HepG2 (cell line): ENCODE measurements around the gene OSBPL2. TPM values are rescaled to one million over a fixed set of nuclear protein-coding genes. Genes with fewer than 3 reads are reported as not detected.

Source experiments
- GTF3A ChIP-seq: sonication (generic); formaldehyde crosslinking; conservative IDR thresholded peaks from 2 replicates; pipeline ENCODE4 v1.4.0; 2020; ENCODE audit warnings: mild to moderate bottlenecking, missing genetic modification reagents
- KLF6 ChIP-seq: IDR thresholded peaks from 2 replicates; pipeline ENCODE4 v1.8.0; 2016; ENCODE audit warnings: missing biosample characterization, missing genetic modification reagents
- MAFF ChIP-seq: IDR thresholded peaks from 2 replicates; pipeline ENCODE4 v1.6.1; 2011; ENCODE audit warnings: low read depth, low read length, improper control_type of control experiment
- PITX1 ChIP-seq: sonication (generic); formaldehyde crosslinking; IDR thresholded peaks from 2 replicates; pipeline ENCODE4 v1.5.1; 2020; ENCODE audit warnings: mild to moderate bottlenecking, missing genetic modification reagents
- POLR2A ChIP-seq, 2 experiments: IDR thresholded peaks; 2 replicates each; pipeline ENCODE4 v1.6.1; 2011; ENCODE audit warnings: low read depth in 2 of 2, low read length in 2 of 2, mild to moderate bottlenecking in 1 of 2, moderate library complexity in 1 of 2; ENCODE audit not compliant: insufficient read depth in 1 of 2
- SP2 ChIP-seq: sonication (generic); formaldehyde crosslinking; IDR thresholded peaks from 2 replicates; pipeline ENCODE4 v1.5.1; 2020; ENCODE audit warnings: mild to moderate bottlenecking, missing genetic modification reagents
- SRSF9 ChIP-seq: fragments of 200-400 bp; formaldehyde crosslinking; IDR thresholded peaks from 2 replicates; pipeline ENCODE4 v1.6.1; 2018; ENCODE audit warnings: borderline replicate concordance, mild to moderate bottlenecking, low read depth, low read length; ENCODE audit not compliant: insufficient read depth, poor library complexity, severe bottlenecking
- TMF1 ChIP-seq: sonication (generic); formaldehyde crosslinking; IDR thresholded peaks from 2 replicates; pipeline ENCODE4 v1.8.1; 2022; ENCODE audit warnings: low read depth, missing genetic modification reagents
- YEATS4 ChIP-seq: sonication (generic); formaldehyde crosslinking; IDR thresholded peaks from 2 replicates; pipeline ENCODE4 v1.4.0; 2020; ENCODE audit warnings: missing genetic modification reagents, borderline replicate concordance
- ZFP1 ChIP-seq: IDR thresholded peaks from 2 replicates; pipeline ENCODE4 v1.6.1; 2016
- ZNF121 ChIP-seq: sonication (generic); formaldehyde crosslinking; IDR thresholded peaks from 2 replicates; pipeline ENCODE4 v1.5.0; 2020; ENCODE audit warnings: mild to moderate bottlenecking, missing genetic modification reagents
- ZNF230 ChIP-seq: sonication (generic); formaldehyde crosslinking; IDR thresholded peaks from 2 replicates; pipeline ENCODE4 v1.4.0; 2020; ENCODE audit warnings: mild to moderate bottlenecking, missing genetic modification reagents
- ZNF274 ChIP-seq: sonication (generic); formaldehyde crosslinking; IDR thresholded peaks from 2 replicates; pipeline ENCODE4 v1.5.1; 2020; ENCODE audit warnings: mild to moderate bottlenecking, missing genetic modification reagents
- ZNF30 ChIP-seq: sonication (generic); formaldehyde crosslinking; IDR thresholded peaks from 2 replicates; pipeline ENCODE4 v1.5.0; 2020; ENCODE audit warnings: mild to moderate bottlenecking, missing genetic modification reagents
- ZNF451 ChIP-seq: sonication (generic); formaldehyde crosslinking; IDR thresholded peaks from 2 replicates; pipeline ENCODE4 v1.5.0; 2020; ENCODE audit warnings: mild to moderate bottlenecking, missing genetic modification reagents
- ZNF557 ChIP-seq: sonication (generic); formaldehyde crosslinking; IDR thresholded peaks from 2 replicates; pipeline ENCODE4 v1.4.0; 2020; ENCODE audit warnings: missing genetic modification reagents
- ZNF737 ChIP-seq: sonication (generic); formaldehyde crosslinking; IDR thresholded peaks from 2 replicates; pipeline ENCODE4 v1.5.0; 2020; ENCODE audit warnings: missing genetic modification reagents, mild to moderate bottlenecking, borderline replicate concordance
- polyA plus RNA-seq, 8 experiments: library from polyadenylated mRNA; depleted of rRNA in 3 of 8; stranded (reverse) in 7 of 8; unstranded in 1 of 8; fragments of >200 nt; fragmentation: Illumina TruSeq in 4 of 8; extraction: Trizol in 4 of 8; gene quantifications; 2 replicates each; pipeline versions ENCODE4 v1.2.1 to v1.2.3, GENCODE V29; 2011 to 2016; ENCODE audit warnings: low read depth in 4 of 8, missing spikeins in 1 of 8, mixed read lengths in 1 of 8; ENCODE audit not compliant: insufficient read depth in 1 of 8
- total RNA-seq, 5 experiments: library from RNA; depleted of rRNA; stranded (reverse); fragments of >200 nt; fragmentation: Illumina TruSeq; extraction: Trizol; gene quantifications; 2 replicates each; pipeline ENCODE4 v1.2.3, GENCODE V29; 2016; ENCODE audit warnings: low read depth in 1 of 5
- TF ChIP-seq, protein P1 (sequence below): sonication (generic); formaldehyde crosslinking; IDR thresholded peaks from 2 replicates; pipeline ENCODE4 v1.4.0; 2020; ENCODE audit warnings: missing genetic modification reagents, borderline replicate concordance
- TF ChIP-seq, protein P2 (sequence below): IDR thresholded peaks from 2 replicates; pipeline ENCODE4 v1.4.0; 2020; ENCODE audit warnings: mild to moderate bottlenecking, missing genetic modification reagents
- TF ChIP-seq, protein P3 (sequence below): sonication (generic); formaldehyde crosslinking; IDR thresholded peaks from 2 replicates; pipeline ENCODE4 v1.4.0; 2020; ENCODE audit warnings: missing genetic modification reagents, borderline replicate concordance
- TF ChIP-seq, protein P4 (sequence below): sonication (generic); formaldehyde crosslinking; IDR thresholded peaks from 2 replicates; pipeline ENCODE4 v1.5.0; 2020; ENCODE audit warnings: mild to moderate bottlenecking, missing genetic modification reagents, borderline replicate concordance

Gene OSBPL2
- total and polyA plus RNA-seq, 2 of the 13 experiments (the other 11 are each of a cell fraction or from before 2014, with no cell fraction given): 18.5 to 37.4 TPM

DNA sequence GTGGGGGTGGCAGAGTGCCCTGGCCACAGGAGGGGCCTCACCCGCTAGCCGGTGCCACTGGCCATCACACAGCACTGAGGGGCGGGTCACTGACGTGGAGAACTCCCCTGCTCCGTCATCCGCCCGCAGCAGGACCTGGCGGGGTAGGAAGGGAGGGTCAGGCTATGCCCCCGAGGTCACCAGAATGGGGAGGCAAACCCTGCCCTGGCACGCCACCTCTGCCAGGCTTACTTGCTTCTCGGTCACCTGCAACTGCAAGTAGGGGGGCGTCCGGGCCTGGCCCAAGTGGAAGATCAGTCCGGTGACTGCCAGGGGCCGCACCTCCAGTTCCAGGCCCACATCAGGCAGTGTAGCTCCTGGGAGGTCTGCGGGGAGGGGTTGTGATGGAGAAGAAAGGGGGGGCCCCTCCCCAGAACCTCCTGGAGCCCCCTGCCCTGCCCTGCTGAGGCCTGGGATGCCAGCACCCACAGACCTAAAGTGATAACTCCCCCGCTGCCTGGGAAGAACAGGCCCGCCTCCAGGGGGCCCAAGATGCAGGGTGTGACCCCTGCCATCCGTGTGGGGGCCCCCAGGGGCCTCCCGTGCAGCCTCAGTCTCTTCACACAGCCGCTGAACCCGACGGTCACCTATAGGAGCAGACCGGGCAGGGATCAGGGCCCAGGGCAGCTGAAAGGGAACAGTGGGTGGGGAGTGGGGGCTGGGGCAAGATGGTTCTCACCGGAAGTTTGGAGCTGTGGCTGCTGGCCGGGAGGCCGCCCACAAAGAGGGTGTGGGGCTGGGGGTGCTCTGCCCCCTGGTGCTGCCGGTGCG lies 71.8 kb downstream of the OSBPL2 start (continued):
- no peak for TF ChIP-seq KLF6 (CRISPR knock-in tag)
- no peak for TF ChIP-seq ZNF121 (CRISPR knock-in tag)
- no peak for TF ChIP-seq SP2 (CRISPR knock-in tag)
- no peak; a peak in 1 of 4 replicates for TF ChIP-seq POLR2A (IDR thresholded peaks at IDR 0.05; ENCODE audit: insufficient read depth in 1 of 2, low read depth in 2 of 2, low read length in 2 of 2)
- TF ChIP-seq, protein P1, sequence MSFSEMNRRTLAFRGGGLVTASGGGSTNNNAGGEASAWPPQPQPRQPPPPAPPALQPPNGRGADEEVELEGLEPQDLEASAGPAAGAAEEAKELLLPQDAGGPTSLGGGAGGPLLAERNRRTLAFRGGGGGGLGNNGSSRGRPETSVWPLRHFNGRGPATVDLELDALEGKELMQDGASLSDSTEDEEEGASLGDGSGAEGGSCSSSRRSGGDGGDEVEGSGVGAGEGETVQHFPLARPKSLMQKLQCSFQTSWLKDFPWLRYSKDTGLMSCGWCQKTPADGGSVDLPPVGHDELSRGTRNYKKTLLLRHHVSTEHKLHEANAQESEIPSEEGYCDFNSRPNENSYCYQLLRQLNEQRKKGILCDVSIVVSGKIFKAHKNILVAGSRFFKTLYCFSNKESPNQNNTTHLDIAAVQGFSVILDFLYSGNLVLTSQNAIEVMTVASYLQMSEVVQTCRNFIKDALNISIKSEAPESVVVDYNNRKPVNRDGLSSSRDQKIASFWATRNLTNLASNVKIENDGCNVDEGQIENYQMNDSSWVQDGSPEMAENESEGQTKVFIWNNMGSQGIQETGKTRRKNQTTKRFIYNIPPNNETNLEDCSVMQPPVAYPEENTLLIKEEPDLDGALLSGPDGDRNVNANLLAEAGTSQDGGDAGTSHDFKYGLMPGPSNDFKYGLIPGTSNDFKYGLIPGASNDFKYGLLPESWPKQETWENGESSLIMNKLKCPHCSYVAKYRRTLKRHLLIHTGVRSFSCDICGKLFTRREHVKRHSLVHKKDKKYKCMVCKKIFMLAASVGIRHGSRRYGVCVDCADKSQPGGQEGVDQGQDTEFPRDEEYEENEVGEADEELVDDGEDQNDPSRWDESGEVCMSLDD: no peak
- no peak for TF ChIP-seq ZNF274
- no peak for TF ChIP-seq ZNF451 (CRISPR knock-in tag)
- no peak for TF ChIP-seq TMF1 (CRISPR knock-in tag)
- TF ChIP-seq, protein P2, sequence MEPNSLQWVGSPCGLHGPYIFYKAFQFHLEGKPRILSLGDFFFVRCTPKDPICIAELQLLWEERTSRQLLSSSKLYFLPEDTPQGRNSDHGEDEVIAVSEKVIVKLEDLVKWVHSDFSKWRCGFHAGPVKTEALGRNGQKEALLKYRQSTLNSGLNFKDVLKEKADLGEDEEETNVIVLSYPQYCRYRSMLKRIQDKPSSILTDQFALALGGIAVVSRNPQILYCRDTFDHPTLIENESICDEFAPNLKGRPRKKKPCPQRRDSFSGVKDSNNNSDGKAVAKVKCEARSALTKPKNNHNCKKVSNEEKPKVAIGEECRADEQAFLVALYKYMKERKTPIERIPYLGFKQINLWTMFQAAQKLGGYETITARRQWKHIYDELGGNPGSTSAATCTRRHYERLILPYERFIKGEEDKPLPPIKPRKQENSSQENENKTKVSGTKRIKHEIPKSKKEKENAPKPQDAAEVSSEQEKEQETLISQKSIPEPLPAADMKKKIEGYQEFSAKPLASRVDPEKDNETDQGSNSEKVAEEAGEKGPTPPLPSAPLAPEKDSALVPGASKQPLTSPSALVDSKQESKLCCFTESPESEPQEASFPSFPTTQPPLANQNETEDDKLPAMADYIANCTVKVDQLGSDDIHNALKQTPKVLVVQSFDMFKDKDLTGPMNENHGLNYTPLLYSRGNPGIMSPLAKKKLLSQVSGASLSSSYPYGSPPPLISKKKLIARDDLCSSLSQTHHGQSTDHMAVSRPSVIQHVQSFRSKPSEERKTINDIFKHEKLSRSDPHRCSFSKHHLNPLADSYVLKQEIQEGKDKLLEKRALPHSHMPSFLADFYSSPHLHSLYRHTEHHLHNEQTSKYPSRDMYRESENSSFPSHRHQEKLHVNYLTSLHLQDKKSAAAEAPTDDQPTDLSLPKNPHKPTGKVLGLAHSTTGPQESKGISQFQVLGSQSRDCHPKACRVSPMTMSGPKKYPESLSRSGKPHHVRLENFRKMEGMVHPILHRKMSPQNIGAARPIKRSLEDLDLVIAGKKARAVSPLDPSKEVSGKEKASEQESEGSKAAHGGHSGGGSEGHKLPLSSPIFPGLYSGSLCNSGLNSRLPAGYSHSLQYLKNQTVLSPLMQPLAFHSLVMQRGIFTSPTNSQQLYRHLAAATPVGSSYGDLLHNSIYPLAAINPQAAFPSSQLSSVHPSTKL: no peak
- TF ChIP-seq GTF3A (CRISPR knock-in tag): no peak
- no peak for TF ChIP-seq ZFP1
- TF ChIP-seq, protein P3, sequence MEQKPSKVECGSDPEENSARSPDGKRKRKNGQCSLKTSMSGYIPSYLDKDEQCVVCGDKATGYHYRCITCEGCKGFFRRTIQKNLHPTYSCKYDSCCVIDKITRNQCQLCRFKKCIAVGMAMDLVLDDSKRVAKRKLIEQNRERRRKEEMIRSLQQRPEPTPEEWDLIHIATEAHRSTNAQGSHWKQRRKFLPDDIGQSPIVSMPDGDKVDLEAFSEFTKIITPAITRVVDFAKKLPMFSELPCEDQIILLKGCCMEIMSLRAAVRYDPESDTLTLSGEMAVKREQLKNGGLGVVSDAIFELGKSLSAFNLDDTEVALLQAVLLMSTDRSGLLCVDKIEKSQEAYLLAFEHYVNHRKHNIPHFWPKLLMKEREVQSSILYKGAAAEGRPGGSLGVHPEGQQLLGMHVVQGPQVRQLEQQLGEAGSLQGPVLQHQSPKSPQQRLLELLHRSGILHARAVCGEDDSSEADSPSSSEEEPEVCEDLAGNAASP (CRISPR knock-in tag): no peak
- TF ChIP-seq, protein P4, sequence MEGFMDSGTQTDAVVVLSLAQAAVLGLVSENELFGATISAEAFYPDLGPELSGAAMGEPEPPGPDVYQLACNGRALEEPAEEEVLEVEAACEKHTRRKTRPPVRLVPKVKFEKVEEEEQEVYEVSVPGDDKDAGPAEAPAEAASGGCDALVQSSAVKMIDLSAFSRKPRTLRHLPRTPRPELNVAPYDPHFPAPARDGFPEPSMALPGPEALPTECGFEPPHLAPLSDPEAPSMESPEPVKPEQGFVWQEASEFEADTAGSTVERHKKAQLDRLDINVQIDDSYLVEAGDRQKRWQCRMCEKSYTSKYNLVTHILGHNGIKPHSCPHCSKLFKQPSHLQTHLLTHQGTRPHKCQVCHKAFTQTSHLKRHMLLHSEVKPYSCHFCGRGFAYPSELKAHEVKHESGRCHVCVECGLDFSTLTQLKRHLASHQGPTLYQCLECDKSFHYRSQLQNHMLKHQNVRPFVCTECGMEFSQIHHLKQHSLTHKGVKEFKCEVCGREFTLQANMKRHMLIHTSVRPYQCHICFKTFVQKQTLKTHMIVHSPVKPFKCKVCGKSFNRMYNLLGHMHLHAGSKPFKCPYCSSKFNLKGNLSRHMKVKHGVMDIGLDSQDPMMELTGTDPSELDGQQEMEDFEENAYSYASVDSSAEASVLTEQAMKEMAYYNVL (CRISPR knock-in tag): no peak
- no peak for TF ChIP-seq ZNF557
- TF ChIP-seq PITX1 (CRISPR knock-in tag): no peak
- no peak for TF ChIP-seq MAFF
- no peak for TF ChIP-seq ZNF737 (CRISPR knock-in tag)
- TF ChIP-seq ZNF30 (CRISPR knock-in tag): no peak
- no peak for TF ChIP-seq SRSF9
- no peak for TF ChIP-seq YEATS4
- no peak for TF ChIP-seq ZNF230 (CRISPR knock-in tag)
